ENCODE results near the gene MINK1.
A peak's percentile ranks its signal among the peaks of the same experiment; 100 is the strongest.
"Not testable (repeated sequence)": the region's sequence is repeated elsewhere in the genome, so short reads cannot be mapped to it uniquely, and the experiment has no call there.

MINK1 gene

DNA sequence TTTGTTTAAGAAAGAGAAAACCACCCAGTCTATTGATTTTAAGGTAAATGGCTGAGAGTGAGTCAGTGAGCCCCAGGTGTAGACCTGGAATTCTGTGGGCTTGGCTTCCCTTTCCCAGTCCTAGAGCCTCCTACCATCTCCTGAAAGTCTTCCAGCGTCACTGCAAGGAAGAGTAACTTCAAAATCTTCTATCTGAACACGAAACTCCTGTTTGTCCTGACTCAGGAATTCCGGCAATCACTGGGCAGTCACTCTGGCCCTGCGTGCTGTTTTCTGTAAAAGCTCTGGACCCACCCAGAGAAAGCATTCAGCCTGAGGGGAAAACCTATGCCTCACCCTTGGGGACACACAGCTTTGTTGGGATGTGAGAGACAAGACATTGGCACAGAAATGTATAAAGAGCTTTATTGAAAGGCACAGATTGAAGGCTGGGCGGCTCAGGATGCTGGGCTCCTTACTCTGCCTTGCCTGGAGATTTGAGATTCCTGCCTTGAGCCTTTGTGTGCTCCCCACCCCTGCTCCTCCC lies 15.9 kb downstream of the MINK1 start:
- DNase-seq: no peak

DNA sequence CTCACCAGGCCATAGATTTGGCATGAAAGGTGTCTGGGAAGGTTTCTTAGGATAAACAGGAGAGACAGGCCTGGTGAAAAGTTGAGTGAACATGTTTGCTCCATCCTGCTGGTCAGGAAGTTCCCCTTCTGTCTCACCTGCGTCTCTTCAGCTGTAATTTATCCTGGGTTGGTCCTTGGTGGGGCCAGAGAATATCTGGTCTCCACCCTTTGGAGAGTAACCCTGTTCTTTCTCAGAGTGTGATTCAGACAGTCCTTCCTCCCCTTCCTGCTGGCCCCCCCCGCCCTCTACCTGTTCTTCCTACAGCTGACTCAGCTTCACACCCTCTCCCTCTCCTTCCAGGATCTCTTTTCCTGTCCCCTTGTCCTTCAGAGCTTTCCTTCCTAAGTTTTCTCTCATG lies 17.1 kb downstream of the MINK1 start:
- no peak for DNase-seq

DNA sequence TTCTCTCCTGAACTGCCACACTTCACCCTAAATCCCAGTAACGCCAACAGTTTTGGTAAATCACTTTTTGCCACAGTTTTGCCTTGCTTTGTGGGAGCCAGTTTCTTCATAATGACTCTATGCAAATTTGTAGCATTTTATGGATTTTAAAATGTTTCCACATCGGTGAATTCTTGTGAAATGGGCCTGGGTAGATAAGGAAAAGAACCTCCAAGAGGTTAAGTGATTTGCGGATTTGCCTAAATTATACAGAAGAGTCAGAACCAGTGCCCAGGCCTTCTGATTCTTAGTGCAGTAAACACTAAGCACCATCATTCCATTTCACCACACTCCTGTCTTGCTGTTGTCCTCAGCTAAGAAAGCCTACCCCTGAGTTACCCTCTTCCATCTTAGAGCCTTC lies 17.9 kb downstream of the MINK1 start:
- DNase-seq: no peak

DNA sequence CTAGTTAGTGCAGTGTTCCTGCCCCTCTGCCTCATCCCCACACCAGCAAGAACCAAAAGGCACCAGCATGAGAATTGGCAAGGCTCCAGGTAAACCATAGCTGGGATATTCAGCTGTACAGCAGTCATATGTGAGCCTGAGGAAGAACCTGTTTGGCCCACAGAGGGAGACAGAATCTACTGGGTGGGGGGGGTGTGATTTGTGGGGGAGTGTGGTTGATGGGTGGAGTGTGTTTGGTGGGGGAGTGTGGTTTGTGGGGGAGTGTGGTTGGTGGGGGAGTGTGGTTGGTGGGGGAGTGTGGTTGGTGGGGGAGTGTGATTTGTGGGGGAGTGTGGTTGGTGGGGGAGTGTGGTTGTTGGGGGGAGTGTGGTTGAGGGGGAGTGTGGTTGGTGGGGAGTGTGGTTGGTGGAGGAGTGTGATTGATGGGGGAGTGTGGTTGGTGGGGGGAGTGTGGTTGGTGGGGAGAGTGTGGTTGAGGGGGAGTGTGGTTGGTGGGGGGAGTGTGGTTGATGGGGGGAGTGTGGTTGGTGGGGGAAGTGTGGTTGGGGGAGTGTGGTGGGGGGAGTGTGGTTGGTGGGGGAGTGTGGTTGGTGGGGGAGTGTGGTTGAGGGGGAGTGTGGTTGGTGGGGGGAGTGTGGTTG lies 19.5 kb downstream of the MINK1 start:
- DNase-seq: peak; percentile 31

DNA sequence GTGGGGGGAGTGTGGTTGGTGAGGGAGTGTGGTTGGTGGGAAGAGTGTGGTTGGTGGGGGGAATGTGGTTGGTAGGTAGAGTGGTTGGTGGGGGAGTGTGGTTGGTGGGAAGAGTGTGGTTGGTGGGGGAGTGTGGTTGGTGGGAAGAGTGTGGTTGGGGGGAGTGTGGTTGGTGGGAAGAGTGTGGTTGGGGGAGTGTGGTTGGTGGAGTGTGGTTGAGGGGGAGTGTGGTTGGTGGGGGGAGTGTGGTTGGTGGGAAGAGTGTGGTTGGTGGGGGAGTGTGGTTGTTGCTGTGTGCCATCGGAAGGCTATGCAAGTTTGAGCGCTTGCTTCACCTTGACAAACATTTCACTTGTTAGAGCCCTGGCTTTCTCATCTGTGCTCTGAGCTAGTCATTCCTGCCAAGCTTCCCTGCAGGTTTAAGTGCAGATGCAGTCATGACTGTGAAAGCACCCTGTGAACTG lies 20.1 kb downstream of the MINK1 start:
- DNase-seq: peak; percentile 31

DNA sequence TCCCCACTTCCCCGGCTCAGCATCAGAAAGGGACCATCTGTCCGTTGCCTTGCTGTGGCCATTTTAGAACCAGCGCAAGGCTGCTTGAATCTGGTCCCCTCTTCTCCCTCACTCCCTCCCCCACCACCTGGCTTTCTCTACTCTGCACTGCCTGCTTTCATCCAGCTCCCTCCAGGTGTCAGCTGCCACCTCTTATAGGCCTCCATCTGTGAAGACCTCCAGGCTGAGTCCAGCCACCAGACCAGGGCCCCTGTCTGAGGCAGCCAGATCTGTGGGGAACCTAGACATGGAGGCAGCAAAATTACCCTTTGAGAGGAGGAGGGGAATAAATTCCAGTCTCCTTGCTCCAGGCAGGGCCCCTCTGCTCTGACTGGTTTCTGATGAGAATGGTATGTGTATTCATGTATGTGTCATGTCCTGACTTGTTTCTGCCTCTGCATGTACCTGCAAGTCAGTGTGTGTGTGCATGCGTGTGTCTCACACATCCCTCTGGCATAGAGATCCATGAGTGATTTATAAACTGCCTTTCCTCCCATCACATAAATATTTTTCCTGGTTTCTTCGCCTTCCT lies 21.1 kb downstream of the MINK1 start:
- DNase-seq: no peak

DNA sequence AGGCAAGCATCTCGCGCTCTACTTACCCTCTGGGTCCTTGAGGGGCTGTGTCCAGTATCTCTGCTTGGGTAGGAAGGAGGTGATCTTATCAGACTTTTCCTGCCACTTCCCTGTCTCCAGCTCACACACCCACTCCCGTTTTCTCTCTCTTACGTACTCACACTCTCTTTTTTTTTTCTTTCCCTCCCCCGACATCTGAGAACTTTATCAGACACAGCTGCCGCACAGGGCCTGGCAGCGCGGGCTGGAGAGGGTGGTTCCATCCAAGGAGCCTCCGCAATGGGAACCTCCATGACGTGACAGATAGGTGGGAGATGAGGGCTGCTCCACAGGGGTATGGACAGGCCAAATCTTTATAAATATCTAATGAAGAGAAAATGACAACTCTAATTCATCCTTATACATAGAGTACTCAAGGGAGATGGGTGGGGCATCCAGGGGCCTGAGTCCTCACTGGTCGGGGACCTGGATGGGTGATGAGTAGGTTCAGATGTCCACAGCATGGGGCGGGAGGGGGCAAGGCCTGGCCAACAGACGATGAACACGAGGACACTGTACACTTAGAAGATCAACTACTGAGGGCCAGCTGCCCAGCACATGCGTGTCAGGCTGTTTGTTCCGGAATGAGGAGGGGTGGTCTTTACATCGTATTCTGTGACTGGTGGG lies 23.3 kb downstream of the MINK1 start:
- no peak for DNase-seq

DNA sequence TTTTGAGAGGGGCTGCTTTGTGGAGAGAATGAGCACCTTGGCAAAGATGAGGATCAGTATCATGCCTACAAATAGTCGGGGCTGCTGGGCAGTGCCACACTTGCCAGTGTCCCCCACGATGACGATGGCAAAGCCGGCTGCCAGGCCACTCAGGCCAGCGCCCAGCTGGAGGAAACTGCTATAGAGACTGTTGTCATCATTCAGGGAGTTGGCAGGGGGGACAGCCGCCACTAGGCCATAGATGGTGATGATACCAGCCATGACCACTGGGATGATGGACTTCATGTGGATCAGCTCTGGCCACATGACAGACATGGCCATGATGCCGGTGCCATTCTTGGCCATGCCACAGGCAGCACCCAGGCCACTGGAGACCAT lies 23.8 kb downstream of the MINK1 start:
- DNase-seq: no peak

DNA sequence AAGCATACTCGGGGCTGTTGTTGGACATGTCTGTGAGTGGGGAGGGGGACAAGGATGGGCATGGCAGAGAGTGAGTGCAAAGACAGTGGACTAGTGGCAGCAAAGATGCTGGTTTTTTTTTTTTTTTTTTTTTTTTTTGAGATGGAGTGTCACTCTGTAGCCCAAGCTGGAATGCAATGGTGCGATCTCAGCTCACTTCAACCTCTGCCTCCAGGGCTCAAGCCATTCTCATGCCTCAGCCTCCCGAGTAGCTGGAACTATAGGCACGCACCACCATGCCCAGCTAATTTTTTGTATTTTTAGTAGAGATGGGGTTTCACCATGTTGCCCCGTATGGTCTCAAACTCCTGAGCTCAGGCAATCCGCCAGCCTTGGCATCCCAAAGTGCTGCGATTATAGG lies 24.2 kb downstream of the MINK1 start:
- DNase-seq: not testable (repeated sequence)

DNA sequence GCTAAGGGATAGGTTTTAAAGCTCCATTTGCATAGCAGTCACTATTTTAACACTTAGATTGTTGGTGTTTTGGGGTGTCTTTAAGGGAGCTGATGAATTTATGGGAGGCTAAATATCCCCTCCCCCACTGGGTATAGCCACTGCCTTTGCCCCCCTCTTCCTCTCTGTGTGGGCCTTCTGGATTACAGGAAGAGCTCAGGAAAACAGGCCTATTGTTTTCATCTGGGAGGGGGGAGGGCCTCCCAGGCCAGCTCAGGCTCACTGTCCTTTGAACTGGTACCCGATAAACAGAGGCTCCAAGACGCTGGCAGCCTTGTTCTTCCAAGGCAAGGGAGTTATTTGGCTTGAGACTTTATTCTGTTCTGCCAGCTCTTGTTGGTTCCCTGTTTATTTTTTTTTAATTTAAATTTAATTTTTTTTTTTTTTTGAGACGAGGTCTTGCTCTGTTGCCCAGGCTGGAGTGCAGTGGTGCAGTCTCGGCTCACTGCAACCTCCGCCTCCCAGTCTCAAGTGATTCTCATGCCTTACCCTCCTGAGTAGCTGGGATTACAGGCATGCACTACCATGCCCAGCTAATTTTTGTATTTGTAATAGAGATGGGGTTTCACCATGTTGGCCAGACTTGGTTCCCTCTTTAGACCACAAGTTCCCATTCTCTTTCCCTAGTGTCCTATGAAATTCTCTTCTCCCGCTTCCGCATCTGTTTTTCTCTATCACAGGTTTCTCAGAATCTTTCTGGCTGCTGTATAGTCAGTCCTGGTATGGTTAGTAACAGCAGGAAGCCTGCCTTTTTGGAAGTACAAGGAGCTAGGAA lies 25.1 kb downstream of the MINK1 start:
- DNase-seq: no peak

DNA sequence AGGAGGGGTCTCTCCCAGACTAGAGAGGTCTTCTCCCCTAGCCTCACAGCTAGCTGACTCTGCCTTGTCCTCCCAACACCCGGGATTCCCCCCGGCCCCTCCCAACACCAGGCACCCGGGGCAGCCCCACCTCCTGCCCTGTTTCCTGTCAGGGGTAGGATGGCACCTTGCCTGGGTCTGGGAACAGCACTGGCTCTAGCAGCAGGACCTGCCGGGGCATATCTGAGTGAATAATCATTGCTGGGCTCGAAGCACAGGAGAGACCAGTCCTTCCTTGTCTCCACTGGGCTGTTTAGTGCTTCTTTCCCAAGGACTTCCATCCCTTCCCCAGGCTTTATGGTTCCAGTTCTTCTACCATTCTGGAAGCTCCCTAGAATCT lies 25.7 kb downstream of the MINK1 start:
- no peak for DNase-seq

DNA sequence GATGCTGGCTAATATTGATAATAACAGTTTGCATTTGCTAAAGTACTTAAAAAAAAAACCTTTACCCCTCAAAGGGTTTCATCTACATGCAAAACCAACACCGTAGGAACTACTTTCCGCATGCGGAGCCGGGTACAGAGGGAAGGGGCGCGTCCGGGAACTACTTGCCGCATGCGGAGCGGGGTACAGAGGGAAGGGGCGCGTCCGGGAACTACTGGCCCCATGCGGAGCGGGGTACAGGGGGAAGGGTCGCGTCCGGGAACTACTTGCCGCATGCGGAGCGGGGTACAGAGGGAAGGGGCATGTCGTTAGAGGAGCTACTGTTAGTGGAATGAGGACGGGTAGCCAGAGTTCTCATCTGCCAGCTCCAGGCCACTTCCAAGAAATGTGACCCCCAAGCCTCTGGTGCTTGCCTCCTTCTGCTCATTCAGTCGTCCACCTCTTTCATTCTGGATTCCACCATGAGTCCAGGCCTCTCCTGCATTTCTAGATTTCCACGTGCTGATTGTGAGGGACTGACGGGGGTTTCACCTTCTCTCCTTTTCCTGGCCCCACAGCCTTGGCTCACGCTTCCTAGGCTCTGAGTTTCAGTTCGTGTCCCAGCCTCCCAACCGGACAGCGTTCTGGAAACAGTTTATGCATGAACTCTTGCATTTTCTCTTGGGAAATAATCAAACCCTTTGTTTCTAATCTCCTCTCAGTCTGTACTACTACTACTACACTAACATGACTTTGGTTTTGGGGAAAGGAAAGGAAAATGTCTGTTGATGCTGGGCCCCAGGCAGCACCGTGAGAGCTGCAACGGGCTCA lies 26.9 kb downstream of the MINK1 start:
- no peak for DNase-seq

DNA sequence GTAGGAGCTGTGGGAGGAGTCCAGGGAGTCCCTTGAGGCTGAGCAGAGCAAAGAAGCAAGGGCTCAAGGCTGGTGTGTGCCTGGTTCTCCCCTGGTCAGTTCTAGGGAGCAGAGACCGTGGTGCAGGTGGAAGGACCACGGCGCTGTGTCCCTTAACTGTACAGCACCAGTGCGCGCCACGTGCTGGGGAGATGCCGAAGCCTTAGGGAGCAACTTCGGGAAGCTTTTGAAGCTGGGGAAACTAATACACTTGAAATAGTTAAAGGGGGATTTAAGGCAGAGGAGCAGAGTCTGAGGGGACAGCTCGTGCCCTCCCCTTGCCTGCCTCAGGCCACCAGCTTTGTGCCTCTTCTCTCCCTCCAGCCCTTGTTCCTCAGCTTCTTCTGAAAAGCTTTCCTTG lies 27.5 kb downstream of the MINK1 start:
- no peak for DNase-seq

DNA sequence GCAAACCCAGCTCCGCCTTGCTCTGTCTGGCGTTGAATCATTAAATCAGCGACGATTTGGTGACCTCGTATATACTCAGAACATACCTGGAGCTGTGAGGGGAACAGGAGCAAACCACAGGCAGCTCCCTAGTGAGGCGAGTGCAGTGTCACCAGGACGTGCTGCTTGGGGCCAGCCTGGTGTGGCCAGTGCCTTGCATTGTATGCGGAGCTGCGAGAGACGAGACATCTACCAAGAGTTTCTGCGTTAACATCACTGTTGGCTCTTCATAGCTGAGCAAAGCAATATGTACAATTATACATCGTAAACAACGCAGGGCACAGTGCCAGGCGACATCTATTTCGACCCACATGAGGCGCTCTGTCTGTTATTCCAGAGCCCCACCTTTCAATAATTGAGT lies 27.9 kb downstream of the MINK1 start:
- DNase-seq: no peak

DNA sequence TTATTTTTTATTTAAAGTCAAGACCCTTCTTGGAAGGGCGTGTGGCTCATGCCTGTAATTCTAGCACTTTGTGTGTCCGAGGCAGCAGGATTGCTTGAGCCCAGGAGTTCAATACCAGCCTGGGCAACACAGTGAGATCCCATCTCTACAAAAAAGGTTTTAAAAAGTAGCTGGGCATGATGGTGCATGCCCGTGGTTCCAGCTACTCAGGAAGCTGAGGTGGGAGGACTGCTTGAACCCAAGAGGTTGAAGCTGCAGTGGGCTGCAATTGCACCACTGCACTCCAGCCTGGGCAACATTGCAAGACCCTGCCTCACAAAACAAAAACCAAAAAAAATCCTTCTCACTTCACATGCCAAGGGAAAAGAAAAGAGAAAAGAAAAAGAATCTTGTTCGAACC lies 29.6 kb downstream of the MINK1 start:
- no peak for DNase-seq

DNA sequence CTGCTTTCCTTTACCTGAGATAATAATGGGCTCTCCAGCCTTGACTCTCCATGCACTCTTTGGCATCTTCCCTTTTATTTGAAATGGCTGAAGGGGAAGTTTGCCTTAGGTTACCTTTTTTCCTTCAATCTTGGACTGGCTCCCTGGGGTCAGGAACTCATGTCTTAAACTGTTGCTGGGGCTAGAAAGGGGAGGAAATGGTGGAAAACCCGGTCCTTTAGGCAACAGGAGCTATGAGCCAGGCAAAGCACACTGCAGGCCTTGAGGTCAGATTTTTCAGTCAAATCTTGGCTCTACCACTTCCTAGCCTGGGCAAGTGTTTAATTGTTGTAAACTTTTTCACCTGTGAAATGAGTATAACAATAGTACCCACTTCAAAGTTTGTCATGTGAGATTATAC lies 30.2 kb downstream of the MINK1 start:
- DNase-seq: no peak

DNA sequence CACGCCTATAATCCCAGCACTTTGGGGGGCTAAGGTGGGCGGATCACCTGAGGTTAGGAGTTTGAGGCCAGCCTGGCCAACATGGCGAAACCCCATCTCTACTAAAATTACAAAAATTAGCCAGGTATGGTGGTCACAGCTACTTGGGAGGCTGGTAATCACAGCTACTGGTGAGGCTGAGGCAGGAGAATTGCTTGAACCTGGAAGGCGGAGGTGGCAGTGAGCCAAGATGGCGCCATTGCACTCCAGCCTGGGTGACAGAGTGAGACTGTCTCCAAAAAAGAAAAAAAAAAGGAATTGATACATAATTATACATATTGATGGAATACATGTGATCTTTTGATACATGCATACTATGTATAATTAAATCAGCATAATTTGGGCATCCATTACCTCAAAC lies 34.4 kb downstream of the MINK1 start:
- not testable (repeated sequence) for DNase-seq

DNA sequence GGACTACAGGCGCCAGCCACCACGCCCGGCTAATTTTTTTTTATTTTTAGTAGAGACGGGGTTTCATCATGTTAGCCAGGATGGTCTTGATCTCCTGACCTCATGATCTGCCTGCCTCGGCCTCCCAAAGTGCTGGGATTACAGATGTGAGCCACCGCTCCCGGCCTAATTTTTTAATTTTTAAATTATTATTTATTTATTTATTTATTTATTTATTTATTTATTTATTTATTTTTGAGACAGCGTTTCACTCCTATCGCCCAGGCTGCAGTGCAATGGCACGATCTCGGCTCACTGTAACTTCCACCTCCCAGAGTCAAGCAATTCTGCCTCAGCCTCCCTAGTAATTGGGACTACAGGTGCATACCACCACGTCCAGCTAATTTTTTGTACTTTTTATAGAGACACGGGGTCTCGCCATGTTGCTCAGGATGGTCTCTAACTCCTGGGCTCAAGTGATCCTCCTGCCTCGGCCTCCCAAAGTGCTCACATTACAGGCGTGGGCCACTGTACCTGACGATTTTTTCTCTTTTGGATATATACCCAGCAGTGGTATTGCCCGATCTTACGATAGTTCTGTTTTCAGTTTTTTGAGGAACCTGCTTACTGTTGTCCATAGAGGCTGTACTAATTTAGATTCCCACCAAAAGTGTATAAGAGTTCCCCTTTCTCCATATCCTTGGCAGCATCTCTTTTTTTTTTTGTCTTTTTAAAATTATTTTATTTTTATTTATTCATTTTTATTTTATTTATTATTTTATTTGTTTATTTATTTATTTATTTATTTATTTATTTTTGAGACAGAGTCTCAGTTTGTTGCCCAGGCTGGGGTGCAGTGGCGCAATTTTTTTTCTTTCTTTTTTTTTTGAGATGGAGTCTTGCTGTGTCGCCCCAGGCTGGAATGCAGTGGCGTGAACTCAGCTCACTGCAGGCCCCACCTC lies 36.2 kb downstream of the MINK1 start:
- not testable (repeated sequence) for DNase-seq

DNA sequence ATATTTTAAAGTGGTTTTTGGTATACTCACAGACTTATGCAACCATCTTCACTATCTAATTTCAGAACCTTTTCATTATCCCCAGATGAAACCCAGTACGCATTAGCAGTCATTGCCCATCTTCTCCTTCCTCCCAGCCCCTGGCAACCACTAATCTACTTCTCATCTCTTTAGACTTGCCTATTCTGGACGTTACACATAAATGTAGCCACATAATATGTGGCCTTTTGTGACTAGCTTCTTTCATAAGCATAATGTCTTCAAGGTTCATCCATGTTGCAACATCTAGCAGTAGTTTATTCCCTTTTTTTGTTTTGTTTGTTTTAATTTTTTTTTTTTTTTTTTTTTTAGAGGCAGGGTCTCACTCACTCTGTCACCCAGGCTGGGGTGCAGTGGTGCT lies 37.7 kb downstream of the MINK1 start:
- DNase-seq: no peak

DNA sequence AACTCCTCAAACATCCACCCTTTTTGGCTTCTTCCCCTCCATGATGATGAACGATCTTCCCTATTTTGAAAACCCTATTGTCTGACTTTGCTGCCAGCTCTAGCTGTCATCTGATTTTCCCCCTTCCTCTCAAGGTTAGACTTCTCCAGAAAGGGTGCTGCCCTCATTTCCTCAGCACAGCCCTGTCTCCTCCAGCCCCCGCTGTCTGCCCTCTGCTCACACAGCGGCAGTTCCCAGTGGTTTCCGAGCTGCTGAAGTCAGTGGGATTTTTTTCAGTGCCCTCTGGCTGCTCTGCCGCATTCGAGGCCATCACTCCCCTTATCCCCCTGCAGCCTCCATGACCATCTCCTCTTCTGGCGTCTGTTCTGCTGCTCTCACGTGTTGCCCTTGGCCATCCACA lies 39.6 kb downstream of the MINK1 start:
- DNase-seq: no peak

DNA sequence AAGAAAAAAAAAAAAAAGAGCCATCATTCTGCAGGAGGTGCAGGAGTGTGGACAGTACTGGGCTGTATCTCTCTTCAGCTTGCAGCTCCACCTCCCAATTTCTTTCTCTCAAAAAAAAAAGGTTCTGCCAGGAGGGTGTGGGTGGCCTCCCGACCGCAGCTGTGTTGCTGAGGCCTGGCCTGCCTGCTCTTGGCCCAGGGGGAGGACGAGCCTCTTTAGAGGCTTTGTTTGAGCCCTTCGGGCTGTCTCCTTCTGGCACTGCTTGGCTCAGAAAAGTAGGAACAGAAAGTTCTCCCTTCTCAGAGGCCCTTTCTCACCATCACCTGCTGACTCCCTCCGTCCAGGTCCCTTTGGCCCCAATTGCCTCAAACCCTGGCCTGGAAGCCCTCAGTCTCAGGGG lies 43.9 kb downstream of the MINK1 start:
- DNase-seq: no peak

Measured in effector CD8-positive, alpha-beta T cell (primary cell).